GM12878 (cell line): ENCODE results near the gene NACC1. TPM values are rescaled to one million over a fixed set of nuclear protein-coding genes. Genes with fewer than 3 reads are reported as not detected.

ENCODE experiments used
- ATAC-seq: fragments of 200-7000 bp; cut with Tn5 transposase; 3 replicates; pipeline ENCODE4 v1.9.1; 2020; ENCODE audit warnings: mild to moderate bottlenecking, moderate library complexity
- BruUV-seq: library from RNA; stranded (reverse); fragments of 400-500 nt; replicated peaks from 2 replicates; lab custom pipeline; 2021; lab: Mats Ljungman, UMichigan
- CTCF ChIA-PET: fragments of 300-600 bp; sonication (Branson Sonifier 250); formaldehyde crosslinking; extraction: SDS; loops from one replicate; lab custom pipeline; 2021; ENCODE audit warnings: inconsistent platforms; lab: Yijun Ruan, JAX
- POLR2A ChIA-PET: fragments of 350-600 bp; formaldehyde crosslinking; extraction: SDS; loops from one replicate; lab custom pipeline; 2021; ENCODE audit warnings: inconsistent platforms; lab: Charles Lee
- RAD21 ChIA-PET: fragments of 300-600 bp; sonication (Branson Sonifier 250); formaldehyde crosslinking; loops from one replicate; lab custom pipeline; 2023; ENCODE audit warnings: antibody characterized with exemption; ENCODE audit not compliant: unreplicated experiment; lab: Charles Lee
- SMC1A ChIA-PET: fragments of 300-600 bp; sonication (Branson Sonifier 250); formaldehyde crosslinking; loops from one replicate; lab custom pipeline; 2023; ENCODE audit not compliant: unreplicated experiment, uncharacterized antibody; lab: Charles Lee
- DNase-seq: peaks from one replicate; pipeline ENCODE4 v3.0.0-alpha.2; 2011; ENCODE audit warnings: low read depth, low spot score
- FAIRE-seq: peaks from 3 replicates; lab custom pipeline; 2011; peaks lifted over from hg19 to GRCh38; lab: Jason Lieb, UNC
- H2AFZ ChIP-seq: 2 replicates; pipeline ENCODE4 v1.6.0; 2011; ENCODE audit warnings: low read depth, low read length, control low read depth; ENCODE audit not compliant: control insufficient read depth
- H3K27ac ChIP-seq: 2 replicates; pipeline ENCODE4 v1.5.1; 2011; ENCODE audit warnings: control low read depth; ENCODE audit not compliant: control insufficient read depth, insufficient read depth
- H3K27me3 ChIP-seq, 2 experiments: replicated peaks in 1 of 2; 2 replicates each; pipeline versions ENCODE4 v1.6.0 to v1.6.1; 2011; ENCODE audit warnings: low read length in 1 of 2; ENCODE audit not compliant: control insufficient read depth in 2 of 2, insufficient read depth in 2 of 2
- H3K36me3 ChIP-seq, 2 experiments: 2 replicates each; pipeline ENCODE4 v1.5.1; 2011; ENCODE audit warnings: low read length in 1 of 2; ENCODE audit not compliant: control insufficient read depth in 2 of 2, insufficient read depth in 2 of 2
- H3K4me1 ChIP-seq: 2 replicates; pipeline ENCODE4 v1.6.1; 2011; ENCODE audit warnings: mild to moderate bottlenecking, low read length, moderate library complexity, mixed read lengths; ENCODE audit not compliant: control insufficient read depth, insufficient read depth
- H3K4me2 ChIP-seq: 2 replicates; pipeline ENCODE4 v1.6.0; 2011; ENCODE audit warnings: control low read depth; ENCODE audit not compliant: control insufficient read depth, insufficient read depth
- H3K4me3 ChIP-seq: fragments of 200-600 bp; sonication (generic); 2 replicates; pipeline ENCODE4 v1.5.1; 2016
- H3K79me2 ChIP-seq: 2 replicates; pipeline ENCODE4 v1.6.0; 2011; ENCODE audit warnings: low read length; ENCODE audit not compliant: control insufficient read depth, insufficient read depth
- H3K9ac ChIP-seq: 2 replicates; pipeline ENCODE4 v1.8.0; 2011; ENCODE audit warnings: low read length, control low read depth, mixed read lengths; ENCODE audit not compliant: control insufficient read depth, insufficient read depth
- H3K9me3 ChIP-seq: replicated peaks from 3 replicates; pipeline ENCODE4 v1.5.1; 2011; ENCODE audit warnings: mild to moderate bottlenecking, low read length; ENCODE audit not compliant: control insufficient read depth, insufficient read depth
- H4K20me1 ChIP-seq: 2 replicates; pipeline ENCODE4 v1.6.0; 2011; ENCODE audit not compliant: control insufficient read depth, insufficient read depth
- ATF7 ChIP-seq: fragments of 450-650 bp; IDR thresholded peaks from 2 replicates; pipeline ENCODE4 v1.6.1; 2016; ENCODE audit warnings: low read depth, mild to moderate bottlenecking
- BCL11A ChIP-seq: IDR thresholded peaks from 2 replicates; pipeline ENCODE4 v1.6.1; 2011; ENCODE audit warnings: low read depth, low read length
- BRCA1 ChIP-seq: IDR thresholded peaks from 2 replicates; pipeline ENCODE4 v1.6.1; 2011; ENCODE audit warnings: low read depth, low read length, improper control_type of control experiment
- CHD2 ChIP-seq: IDR thresholded peaks from 2 replicates; pipeline ENCODE4 v1.6.1; 2011; ENCODE audit warnings: low read depth, low read length, improper control_type of control experiment, borderline replicate concordance
- EGR1 ChIP-seq, 2 experiments: IDR thresholded peaks; 1 replicate in 1 of 2; 2 replicates in 1 of 2; pipeline ENCODE4 v1.6.1; 2011 to 2012; ENCODE audit warnings: low read depth in 2 of 2, low read length in 2 of 2, borderline replicate concordance in 1 of 2, mild to moderate bottlenecking in 1 of 2, moderate library complexity in 1 of 2
- GABPA ChIP-seq: IDR thresholded peaks from 2 replicates; pipeline ENCODE4 v1.6.1; 2014; ENCODE audit warnings: antibody characterized with exemption, low read depth, mild to moderate bottlenecking, inconsistent platforms
- IRF5 ChIP-seq: fragments of 450-650 bp; IDR thresholded peaks from 2 replicates; pipeline ENCODE4 v1.6.1; 2017; ENCODE audit warnings: borderline replicate concordance
- JUNB ChIP-seq: IDR thresholded peaks from 2 replicates; pipeline ENCODE4 v1.6.1; 2016; ENCODE audit warnings: antibody characterized with exemption, mild to moderate bottlenecking
- KLF5 ChIP-seq: fragments of 450-650 bp; IDR thresholded peaks from 2 replicates; pipeline ENCODE4 v1.6.1; 2014; ENCODE audit warnings: mild to moderate bottlenecking; ENCODE audit not compliant: partially characterized antibody
- MLLT1 ChIP-seq: fragments of 450-650 bp; IDR thresholded peaks from 2 replicates; pipeline ENCODE4 v1.6.1; 2016; ENCODE audit warnings: mild to moderate bottlenecking
- POLR2AphosphoS2 ChIP-seq: IDR thresholded peaks from 2 replicates; pipeline ENCODE4 v1.6.1; 2011; ENCODE audit warnings: low read depth, mild to moderate bottlenecking, low read length, improper control_type of control experiment, moderate library complexity
- POU2F2 ChIP-seq: IDR thresholded peaks from 3 replicates; pipeline ENCODE4 v1.6.1; 2011; ENCODE audit warnings: low read depth, mild to moderate bottlenecking, low read length, borderline replicate concordance
- RBBP5 ChIP-seq: fragments of 200-600 bp; sonication (generic); conservative IDR thresholded peaks from 2 replicates; pipeline ENCODE4 v1.6.1; 2016
- SMAD1 ChIP-seq: fragments of 450-650 bp; IDR thresholded peaks from 2 replicates; pipeline ENCODE4 v1.6.1; 2018; ENCODE audit warnings: mild to moderate bottlenecking, low read depth; ENCODE audit not compliant: partially characterized antibody
- SUZ12 ChIP-seq: fragments of 200-600 bp; sonication (generic); IDR thresholded peaks from one replicate; pipeline ENCODE4 v1.6.1; 2018; ENCODE audit warnings: antibody characterized with exemption, mild to moderate bottlenecking; ENCODE audit not compliant: unreplicated experiment
- TCF7 ChIP-seq: IDR thresholded peaks from 2 replicates; pipeline ENCODE4 v1.6.1; 2014; ENCODE audit warnings: antibody characterized with exemption, borderline replicate concordance
- ZNF384 ChIP-seq: IDR thresholded peaks from 2 replicates; pipeline ENCODE4 v1.6.1; 2012; ENCODE audit warnings: low read depth, mild to moderate bottlenecking, low read length, improper control_type of control experiment, borderline replicate concordance
- ZSCAN29 ChIP-seq: fragments of 450-650 bp; IDR thresholded peaks from 2 replicates; pipeline ENCODE4 v1.6.1; 2017; ENCODE audit warnings: mild to moderate bottlenecking, moderate library complexity
- ZZZ3 ChIP-seq: IDR thresholded peaks from 2 replicates; pipeline ENCODE4 v1.6.1; 2011; ENCODE audit warnings: low read depth; ENCODE audit not compliant: control insufficient read depth, insufficient read length
- WGBS: methylation state at CpG from one replicate; pipeline ENCODE4 v1.1.6; 2016; ENCODE audit warnings: low lambda C conversion rate; ENCODE audit not compliant: insufficient replicate concordance, insufficient coverage; ENCODE audit errors: missing lambda C conversion rate; 5-methylcytosine and 5-hydroxymethylcytosine counted together
- in situ Hi-C: fragments of 300-500 bp; cut with MboI; formaldehyde crosslinking; loops from 9 replicates; pipeline ENCODE4 v1.14.3; 2018; ENCODE audit warnings: mixed read lengths
- intact Hi-C: fragments of 100-400 bp; cut with micrococcal nuclease; formaldehyde crosslinking; loops from one replicate; pipeline ENCODE4 v1.14.2; 2022; ENCODE audit not compliant: unreplicated experiment
- polyA plus RNA-seq, 11 experiments: library from polyadenylated mRNA; depleted of rRNA in 4 of 11; unstranded in 6 of 11; stranded (reverse) in 5 of 11; fragments of >200 nt; fragmentation: Nextera tagmentation in 4 of 11; fragmentation: Illumina TruSeq in 1 of 11; extraction: Ambion mirVana in 4 of 11; extraction: Trizol in 1 of 11; gene quantifications; 1 replicate in 1 of 11; 2 replicates in 10 of 11; pipeline versions ENCODE4 v1.2.1 to v1.2.3, GENCODE V29; 2011 to 2016; ENCODE audit warnings: inconsistent platforms in 2 of 11, missing spikeins in 2 of 11, low read depth in 1 of 11
- total RNA-seq, 4 experiments: library from RNA; depleted of rRNA in 3 of 4; stranded (reverse); fragments of >200 nt in 3 of 4; fragmentation: Illumina TruSeq in 1 of 4; extraction: Trizol in 1 of 4; gene quantifications; 2 replicates each; pipeline versions ENCODE4 v1.2.1 to v1.2.3, GENCODE V29; 2013 to 2021

Gene NACC1
- total and polyA plus RNA-seq, 10 of the 15 experiments (the other 5 are each of a cell fraction or from before 2014, with no cell fraction given) = 0.18 to 120 (median 19.2) TPM

- ChIA-PET RAD21 (interaction anchor here (1.1 to 1.2 kb wide), 2 partner anchors 10 to 16 kb away, joined by 3 read pairs; no protein-coding TSS in a partner anchor), SMC1A (interaction anchor here (1.2 to 5.8 kb wide), 4 partner anchors 9 to 24 kb away, joined by 3 to 37 read pairs (median 9); no protein-coding TSS in a partner anchor), POLR2A (interaction anchor here (1.0 to 5.2 kb wide), 3 partner anchors 8 to 23 kb away, joined by 6 to 34 read pairs (median 9); no protein-coding TSS in a partner anchor), CTCF (no interaction called here)
- DNase-seq = no peak
- WGBS = 97% methylated on average over 7 of the region's 7 CpGs
- H3K9ac ChIP-seq = no peak overlapping the region
- no TSS peak for BruUV-seq
- no peaks in the 10 kb centered on the region for H3K27me3 ChIP-seq
- no peaks in the 10 kb centered on the region for H3K79me2 ChIP-seq
- peaks cover 34% of the 10 kb centered on the region for H3K4me1 ChIP-seq
- no peaks in the 10 kb centered on the region for H3K36me3 ChIP-seq
- no peak for ATAC-seq
- H3K4me3 ChIP-seq = no peak overlapping the region
- no peaks in the 10 kb centered on the region for H4K20me1 ChIP-seq
- in situ Hi-C loops (loop anchor here (25.0 kb wide), 1 partner anchor 1584 kb away; the partner anchor contains the start of genes ACP5 and ZNF627), intact Hi-C loops (no loop called here)
- H3K4me2 ChIP-seq = no peak overlapping the region
- no peaks in the 10 kb centered on the region for H3K9me3 ChIP-seq
- no peak overlapping the region for H3K27ac ChIP-seq
- no peak for TF ChIP-seq BRCA1
- TF ChIP-seq GABPA = no peak
- no peak for TF ChIP-seq SUZ12
- TF ChIP-seq ZSCAN29 = no peak
- no peak for TF ChIP-seq CHD2
- TF ChIP-seq ZZZ3 = no peak
- TF ChIP-seq EGR1 (IDR thresholded peaks at IDR 0.05; ENCODE audit: borderline replicate concordance in 1 of 2, low read depth in 2 of 2, low read length in 2 of 2) = no peak
- no peak for TF ChIP-seq POU2F2
- no peak for TF ChIP-seq POLR2AphosphoS2
- no peak for TF ChIP-seq IRF5
- TF ChIP-seq RBBP5 = no peak
- no peak for TF ChIP-seq KLF5
- no peak for TF ChIP-seq MLLT1
- TF ChIP-seq TCF7 = no peak
- no peak for TF ChIP-seq SMAD1
- TF ChIP-seq ATF7 = no peak
- no peak for TF ChIP-seq BCL11A
- TF ChIP-seq ZNF384 = no peak
- TF ChIP-seq JUNB = no peak
- FAIRE-seq = no peak
- no peak overlapping the region for H2AFZ ChIP-seq
Observed at GRCh38 chr19:13171146-13171545, 53.1 kb downstream of the NACC1 start.
